ENCODE results near the gene FRMPD3. TPM values are rescaled to one million over a fixed set of nuclear protein-coding genes. Genes with fewer than 3 reads are reported as not detected.

Gene FRMPD3
- total RNA-seq, 1 donor from 2014 or later, result 0.17 TPM

GRCh38 chrX:107450823-107451509, 1.5 kb downstream of the FRMPD3 start:
- Histone ChIP-seq H3K27ac (no peak overlapping the region), H3K9me3 (no peaks in the 10 kb centered on the region), H3K4me3 (no peak overlapping the region), H3K27me3 (no peaks in the 10 kb centered on the region), H3K36me3 (no peaks in the 10 kb centered on the region), H3K4me1 (no peaks in the 10 kb centered on the region)
- no peak for TF ChIP-seq CTCF (IDR thresholded peaks at IDR 0.05)
- intact Hi-C loops (cut with DNase I), result no loop called here
- DNase-seq, result no peak
- no peak for ATAC-seq

GRCh38 chrX:107451731-107452130, 2.3 kb downstream of the FRMPD3 start:
- Histone ChIP-seq H3K27me3 (no peaks in the 10 kb centered on the region), H3K36me3 (no peaks in the 10 kb centered on the region), H3K27ac (no peak overlapping the region), H3K9me3 (no peaks in the 10 kb centered on the region), H3K4me3 (no peak overlapping the region), H3K4me1 (no peaks in the 10 kb centered on the region)
- ATAC-seq (no peak), DNase-seq (no peak)
- no peak for TF ChIP-seq CTCF (IDR thresholded peaks at IDR 0.05)
- intact Hi-C loops (cut with DNase I), result no loop called here

GRCh38 chrX:107452581-107452980, 3.1 kb downstream of the FRMPD3 start:
- H3K36me3 ChIP-seq, result no peaks in the 10 kb centered on the region
- TF ChIP-seq CTCF (IDR thresholded peaks at IDR 0.05), result no peak
- H3K4me1 ChIP-seq, result no peaks in the 10 kb centered on the region
- no peaks in the 10 kb centered on the region for H3K9me3 ChIP-seq
- ATAC-seq (no peak), DNase-seq (no peak)
- intact Hi-C loops (cut with DNase I), result no loop called here
- no peak overlapping the region for H3K4me3 ChIP-seq
- H3K27ac ChIP-seq, result no peak overlapping the region
- H3K27me3 ChIP-seq, result no peaks in the 10 kb centered on the region

- H3K4me1 ChIP-seq, result no peaks in the 10 kb centered on the region
- H3K9me3 ChIP-seq, result no peaks in the 10 kb centered on the region
- no peak for ATAC-seq
- no peak for TF ChIP-seq CTCF (IDR thresholded peaks at IDR 0.05)
- no peaks in the 10 kb centered on the region for H3K36me3 ChIP-seq
- no peaks in the 10 kb centered on the region for H3K27me3 ChIP-seq
- H3K4me3 ChIP-seq, result no peak overlapping the region
- intact Hi-C loops (cut with DNase I), result no loop called here
- no peak for DNase-seq
- H3K27ac ChIP-seq, result no peak overlapping the region
Observed at GRCh38 chrX:107454302-107454701, 4.8 kb downstream of the FRMPD3 start.

GRCh38 chrX:107457289-107457688, 7.8 kb downstream of the FRMPD3 start:
- H3K36me3 ChIP-seq, result no peaks in the 10 kb centered on the region
- DNase-seq, result no peak
- intact Hi-C loops (cut with DNase I), result no loop called here
- no peak for TF ChIP-seq CTCF (IDR thresholded peaks at IDR 0.05)
- no peaks in the 10 kb centered on the region for H3K9me3 ChIP-seq
- no peaks in the 10 kb centered on the region for H3K27me3 ChIP-seq
- no peak for ATAC-seq
- H3K4me3 ChIP-seq, result no peak overlapping the region
- H3K27ac ChIP-seq, result no peak overlapping the region
- H3K4me1 ChIP-seq, result no peaks in the 10 kb centered on the region

Measured in upper lobe of right lung (tissue), 1 donor.